ENCODE results near the gene AFF1.

- TF ChIP-seq POLR2AphosphoS5 (IDR thresholded peaks at IDR 0.05; ENCODE audit: low read depth, low read length) (no peak), SIN3A (IDR thresholded peaks at IDR 0.05; ENCODE audit: borderline replicate concordance, insufficient read depth, low read length) (no peak)
These were observed 193.3 kb downstream of the AFF1 start for GRCh38 chr4:87128006-87128705.

Measured in PFSK-1 (cell line).